Neural cell (in vitro differentiated cells): ENCODE data around the gene SLC43A1.

Experiments
- EP300 ChIP-seq: fragments of 450-650 bp; conservative IDR thresholded peaks from 2 replicates; pipeline ENCODE4 v1.6.1; 2014; ENCODE audit warnings: antibody characterized with exemption, mild to moderate bottlenecking, moderate library complexity; ENCODE audit not compliant: poor library complexity, severe bottlenecking
- RAD21 ChIP-seq: fragments of 450-650 bp; conservative IDR thresholded peaks from 2 replicates; pipeline ENCODE4 v1.6.1; 2014; ENCODE audit warnings: antibody characterized with exemption, mild to moderate bottlenecking, moderate library complexity

DNA sequence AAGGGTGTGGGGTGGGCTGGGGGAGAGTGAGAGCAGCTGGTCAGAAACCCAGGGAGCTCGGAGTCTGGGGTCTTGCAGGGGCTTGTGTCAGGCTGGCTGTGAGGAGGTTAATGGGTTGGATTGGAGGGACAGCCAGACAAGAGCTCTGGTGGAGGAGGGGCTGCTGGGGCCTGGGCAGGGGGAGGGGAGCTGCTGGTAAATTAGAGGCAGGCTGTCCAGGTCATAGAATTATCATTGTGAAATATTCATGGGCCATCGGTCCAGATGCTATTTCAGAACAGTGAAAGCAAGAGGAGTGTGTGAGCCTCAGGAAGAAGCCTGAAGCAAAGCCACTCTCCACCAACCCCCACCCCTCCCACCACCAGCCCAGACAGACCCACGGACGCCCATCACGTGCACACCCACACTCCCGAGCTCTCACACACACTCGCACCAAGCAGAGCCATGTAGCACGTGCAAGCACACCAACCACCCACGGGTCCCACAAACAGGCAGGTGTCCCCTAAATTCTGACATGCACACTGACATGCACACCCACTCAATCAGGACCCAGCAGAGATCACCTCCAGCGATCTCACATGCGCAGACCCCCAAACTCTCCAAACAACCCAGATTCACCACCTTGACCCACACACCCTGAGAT lies 36.4 kb downstream of the SLC43A1 start:
- TF ChIP-seq RAD21 (no peak), EP300 (no peak)
